PC-3 (cell line): Measurements from ENCODE around the gene WHRN. TPM values are rescaled to one million over a fixed set of nuclear protein-coding genes. Genes with fewer than 3 reads are reported as not detected.

Experiments
- ATAC-seq: fragments of 200-7000 bp; cut with Tn5 transposase; 2 replicates; pipeline ENCODE4 v1.9.1; 2020; ENCODE audit warnings: mild to moderate bottlenecking, moderate library complexity
- BruUV-seq: library from RNA; stranded (reverse); fragments of 400-500 nt; replicated peaks from 2 replicates; lab custom pipeline; 2021; lab: Mats Ljungman, UMichigan
- CTCF ChIA-PET: fragments of 300-600 bp; sonication (Branson Sonifier 250); formaldehyde crosslinking; loops from one replicate; lab custom pipeline; 2022; ENCODE audit warnings: antibody characterized with exemption; lab: Charles Lee
- POLR2A ChIA-PET: fragments of 300-600 bp; sonication (Branson Sonifier 250); formaldehyde crosslinking; loops from one replicate; lab custom pipeline; 2022; ENCODE audit warnings: antibody characterized with exemption; ENCODE audit not compliant: unreplicated experiment; lab: Charles Lee
- DNase-seq: peaks from one replicate; pipeline ENCODE4 v3.0.0-alpha.2; 2015
- H2AFZ ChIP-seq: fragments of 300-600 bp; sonication (generic); 2 replicates; pipeline ENCODE4 v1.6.0; 2016; ENCODE audit warnings: antibody characterized with exemption, low read length
- H3F3A ChIP-seq: fragments of 300-600 bp; sonication (generic); one replicate; pipeline ENCODE4 v1.6.0; 2017; ENCODE audit warnings: antibody characterized with exemption, low read length, control low read depth, mild to moderate bottlenecking; ENCODE audit not compliant: unreplicated experiment
- H3K27ac ChIP-seq: fragments of 300-600 bp; sonication (generic); 2 replicates; pipeline ENCODE4 v1.5.1; 2016; ENCODE audit warnings: mild to moderate bottlenecking, low read length
- H3K27me3 ChIP-seq: fragments of 300-600 bp; sonication (generic); 2 replicates; pipeline ENCODE4 v1.6.1; 2016; ENCODE audit warnings: low read length, mixed read lengths
- H3K36me3 ChIP-seq: fragments of 300-600 bp; sonication (generic); 2 replicates; pipeline ENCODE4 v1.6.1; 2016; ENCODE audit warnings: low read depth, mixed run types, low read length, mixed read lengths
- H3K4me1 ChIP-seq: fragments of 300-600 bp; sonication (generic); 2 replicates; pipeline ENCODE4 v1.5.1; 2016; ENCODE audit warnings: low read length; ENCODE audit not compliant: insufficient read depth
- H3K4me2 ChIP-seq: fragments of 300-600 bp; sonication (generic); 2 replicates; pipeline ENCODE4 v1.6.0; 2016; ENCODE audit warnings: low read length
- H3K4me3 ChIP-seq: fragments of 300-600 bp; sonication (generic); 2 replicates; pipeline ENCODE4 v1.5.1; 2016; ENCODE audit warnings: mild to moderate bottlenecking, low read length, mixed read lengths
- H3K79me2 ChIP-seq: fragments of 300-600 bp; sonication (generic); 2 replicates; pipeline ENCODE4 v1.6.1; 2017; ENCODE audit warnings: low read length, mixed read lengths
- H3K9ac ChIP-seq: fragments of 300-600 bp; sonication (generic); 2 replicates; pipeline ENCODE4 v1.6.0; 2016; ENCODE audit warnings: mild to moderate bottlenecking, low read length
- H3K9me2 ChIP-seq: fragments of 300-600 bp; sonication (generic); replicated peaks from 2 replicates; pipeline ENCODE4 v1.6.1; 2016; ENCODE audit warnings: mixed run types, low read length, mixed read lengths
- H3K9me3 ChIP-seq: fragments of 300-600 bp; sonication (generic); 2 replicates; pipeline ENCODE4 v1.6.1; 2016; ENCODE audit warnings: low read length, mixed read lengths
- H4K20me1 ChIP-seq: fragments of 300-600 bp; sonication (generic); 2 replicates; pipeline ENCODE4 v1.6.1; 2016; ENCODE audit warnings: low read length, mixed read lengths
- EZH2 ChIP-seq: fragments of 300-600 bp; sonication (generic); IDR thresholded peaks from one replicate; pipeline ENCODE4 v1.6.1; 2017; ENCODE audit warnings: antibody characterized with exemption, mild to moderate bottlenecking, low read length; ENCODE audit not compliant: unreplicated experiment
- EZH2phosphoT487 ChIP-seq: fragments of 300-600 bp; sonication (generic); IDR thresholded peaks from 2 replicates; pipeline ENCODE4 v1.6.1; 2018; ENCODE audit warnings: mild to moderate bottlenecking, antibody characterized with exemption, low read length, borderline replicate concordance
- intact Hi-C: fragments of 100-400 bp; cut with micrococcal nuclease; formaldehyde crosslinking; loops from 2 replicates; pipeline ENCODE4 v1.9.0; 2023
- total RNA-seq: library from RNA; depleted of rRNA; stranded (reverse); fragments of >200 nt; gene quantifications from 2 replicates; pipeline ENCODE4 v1.2.3, GENCODE V29; 2014
- TF ChIP-seq, protein P1 (sequence below): fragments of 300-600 bp; sonication (generic); conservative IDR thresholded peaks from 2 replicates; pipeline ENCODE4 v1.5.1; 2017; ENCODE audit warnings: antibody characterized with exemption, low read depth, mild to moderate bottlenecking, low read length

Gene WHRN
- total RNA-seq, 1 experiment from 2014 or later = 10.5 TPM

DNA sequence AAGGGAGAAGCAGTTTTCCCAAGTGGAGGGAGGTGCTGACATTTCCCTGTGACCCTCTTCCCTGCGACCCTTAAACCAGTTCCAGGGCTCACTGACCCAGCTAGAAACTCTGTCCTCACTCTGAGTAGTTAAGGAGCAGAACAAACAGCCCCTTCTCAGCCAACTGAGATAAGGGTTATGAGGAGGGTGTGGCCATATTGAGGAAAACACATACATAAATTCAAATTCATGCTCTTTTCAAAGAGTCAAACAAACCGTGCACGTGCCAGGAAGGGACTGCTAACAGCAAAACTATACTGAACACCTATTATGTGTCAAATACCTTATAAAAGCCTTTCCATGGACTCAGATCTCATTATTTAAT lies 112.5 kb downstream of the WHRN start:
- no peak overlapping the region for H3K9ac ChIP-seq
- BruUV-seq = no TSS peak
- H3K27me3 ChIP-seq = no peaks in the 10 kb centered on the region
- H3F3A ChIP-seq = no peaks in the 10 kb centered on the region
- no peak overlapping the region for H2AFZ ChIP-seq
- ATAC-seq (peak; percentile 70), DNase-seq (peak; percentile 31)
- TF ChIP-seq, protein P1, sequence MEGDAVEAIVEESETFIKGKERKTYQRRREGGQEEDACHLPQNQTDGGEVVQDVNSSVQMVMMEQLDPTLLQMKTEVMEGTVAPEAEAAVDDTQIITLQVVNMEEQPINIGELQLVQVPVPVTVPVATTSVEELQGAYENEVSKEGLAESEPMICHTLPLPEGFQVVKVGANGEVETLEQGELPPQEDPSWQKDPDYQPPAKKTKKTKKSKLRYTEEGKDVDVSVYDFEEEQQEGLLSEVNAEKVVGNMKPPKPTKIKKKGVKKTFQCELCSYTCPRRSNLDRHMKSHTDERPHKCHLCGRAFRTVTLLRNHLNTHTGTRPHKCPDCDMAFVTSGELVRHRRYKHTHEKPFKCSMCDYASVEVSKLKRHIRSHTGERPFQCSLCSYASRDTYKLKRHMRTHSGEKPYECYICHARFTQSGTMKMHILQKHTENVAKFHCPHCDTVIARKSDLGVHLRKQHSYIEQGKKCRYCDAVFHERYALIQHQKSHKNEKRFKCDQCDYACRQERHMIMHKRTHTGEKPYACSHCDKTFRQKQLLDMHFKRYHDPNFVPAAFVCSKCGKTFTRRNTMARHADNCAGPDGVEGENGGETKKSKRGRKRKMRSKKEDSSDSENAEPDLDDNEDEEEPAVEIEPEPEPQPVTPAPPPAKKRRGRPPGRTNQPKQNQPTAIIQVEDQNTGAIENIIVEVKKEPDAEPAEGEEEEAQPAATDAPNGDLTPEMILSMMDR = no peak
- TF ChIP-seq EZH2phosphoT487 = no peak
- TF ChIP-seq EZH2 = no peak
- no peaks in the 10 kb centered on the region for H4K20me1 ChIP-seq
- H3K4me1 ChIP-seq = peaks cover 16% of the 10 kb centered on the region
- ChIA-PET CTCF (interaction anchor here (0.7 kb wide), 2 partner anchors 22 to 398 kb away, joined by 3 to 4 read pairs; no protein-coding TSS in a partner anchor), POLR2A (no interaction called here)
- no peaks in the 10 kb centered on the region for H3K9me3 ChIP-seq
- no peak overlapping the region for H3K4me3 ChIP-seq
- H3K79me2 ChIP-seq = peaks cover 10% of the 10 kb centered on the region; the same call in 1 of the 2 replicates
- no peaks in the 10 kb centered on the region for H3K9me2 ChIP-seq
- no peaks in the 10 kb centered on the region for H3K36me3 ChIP-seq
- H3K4me2 ChIP-seq = peak overlapping the region; percentile 59
- peak overlapping the region; percentile 55 for H3K27ac ChIP-seq
- intact Hi-C loops = loop anchor here (1.0 to 2.0 kb wide), 2 partner anchors 26 to 53 kb away; no protein-coding TSS in a partner anchor

- Histone ChIP-seq H3K4me1 (peaks cover 13% of the 10 kb centered on the region), H3K9me3 (no peaks in the 10 kb centered on the region), H3K9me2 (no peaks in the 10 kb centered on the region), H3K27ac (no peak overlapping the region), H3F3A (no peaks in the 10 kb centered on the region), H3K4me3 (no peak overlapping the region), H2AFZ (no peak overlapping the region), H3K36me3 (no peaks in the 10 kb centered on the region), H3K4me2 (no peak overlapping the region), H4K20me1 (no peaks in the 10 kb centered on the region), H3K27me3 (no peaks in the 10 kb centered on the region), H3K9ac (no peak overlapping the region), H3K79me2 (no peaks in the 10 kb centered on the region)
- TF ChIP-seq EZH2phosphoT487 = no peak
- TF ChIP-seq, protein P1 = no peak
- TF ChIP-seq EZH2 = no peak
- BruUV-seq = no TSS peak
- DNase-seq (no peak), ATAC-seq (no peak)
- intact Hi-C loops = no loop called here
- ChIA-PET CTCF (no interaction called here), POLR2A (no interaction called here)
Measured at GRCh38 chr9:114390952-114391351, 114.3 kb downstream of the WHRN start.

DNA sequence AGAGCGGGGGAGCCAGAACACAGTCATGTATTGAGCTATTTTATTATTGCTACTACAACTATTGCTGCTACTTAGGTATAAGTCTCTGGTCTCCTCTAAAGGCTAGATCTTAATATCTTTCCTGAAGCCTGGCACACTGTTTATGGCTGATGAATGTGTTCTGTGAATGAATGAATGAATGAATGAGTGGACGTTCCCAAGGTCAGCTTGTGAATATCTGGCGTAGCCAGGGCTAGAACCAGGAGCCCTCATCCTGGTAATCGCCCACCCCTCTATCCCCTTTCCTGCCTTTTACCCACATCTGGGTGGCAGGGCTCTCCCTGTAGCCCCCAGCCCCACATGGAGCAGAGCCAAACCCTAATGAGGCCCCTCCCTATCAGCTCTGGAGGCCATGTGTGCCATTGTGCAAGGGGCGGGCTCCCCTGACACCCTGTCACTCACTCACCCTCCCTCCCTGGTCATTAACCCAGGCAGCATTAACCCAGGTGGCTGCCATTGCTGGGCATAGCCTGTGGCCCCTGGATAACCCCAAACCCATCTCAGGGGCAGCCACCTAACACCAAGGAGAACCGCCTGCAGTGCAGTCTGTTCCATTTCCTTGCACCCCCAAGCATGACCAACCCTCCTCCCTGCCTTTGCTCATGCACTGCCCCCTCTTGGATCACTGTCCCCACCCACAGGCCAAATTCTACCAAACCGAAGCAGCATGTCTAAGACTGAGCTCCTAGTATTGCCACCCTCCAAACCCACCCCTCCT lies 115.5 kb downstream of the WHRN start:
- ATAC-seq = no peak
- Histone ChIP-seq H3F3A (no peaks in the 10 kb centered on the region), H3K4me2 (no peak overlapping the region), H3K9me3 (no peaks in the 10 kb centered on the region), H2AFZ (no peak overlapping the region), H3K9me2 (no peaks in the 10 kb centered on the region), H3K27me3 (no peaks in the 10 kb centered on the region), H4K20me1 (no peaks in the 10 kb centered on the region), H3K36me3 (no peaks in the 10 kb centered on the region), H3K9ac (no peak overlapping the region), H3K27ac (no peak overlapping the region), H3K4me3 (no peak overlapping the region), H3K79me2 (no peaks in the 10 kb centered on the region), H3K4me1 (peaks cover 23% of the 10 kb centered on the region)
- TF ChIP-seq EZH2 (no peak), EZH2phosphoT487 (no peak)
- TF ChIP-seq, protein P1 = no peak
- no TSS peak for BruUV-seq
- POLR2A ChIA-PET = no interaction called here
- intact Hi-C loops = no loop called here
- DNase-seq = no peak
- CTCF ChIA-PET = no interaction called here
